Endodermal cell (in vitro differentiated cells): ENCODE results near the gene PACRG. TPM values are rescaled to one million over a fixed set of nuclear protein-coding genes. Genes with fewer than 3 reads are reported as not detected.

Experiments used
- DNase-seq: peaks from one replicate; pipeline ENCODE4 v3.0.0-alpha.2; 2017
- H3K27ac ChIP-seq: 2 replicates; pipeline ENCODE4 v1.5.1; 2013; ENCODE audit warnings: mild to moderate bottlenecking, low read depth, low read length, moderate library complexity
- H3K27me3 ChIP-seq: 2 replicates; pipeline ENCODE4 v1.6.1; 2013; ENCODE audit warnings: mild to moderate bottlenecking, low read length, moderate library complexity; ENCODE audit not compliant: insufficient read depth, control insufficient read depth, poor library complexity, severe bottlenecking
- H3K36me3 ChIP-seq: 2 replicates; pipeline ENCODE4 v1.7.0; 2013; ENCODE audit warnings: mild to moderate bottlenecking, low read length, moderate library complexity; ENCODE audit not compliant: control insufficient read depth, insufficient read depth
- H3K4me1 ChIP-seq: one replicate; pipeline ENCODE4 v1.7.0; 2013; ENCODE audit warnings: low read length; ENCODE audit not compliant: control insufficient read depth, insufficient read depth
- H3K4me3 ChIP-seq: 2 replicates; pipeline ENCODE4 v1.5.1; 2013; ENCODE audit warnings: mild to moderate bottlenecking, low read length, moderate library complexity
- H3K9ac ChIP-seq: 2 replicates; pipeline ENCODE4 v1.6.1; 2013; ENCODE audit warnings: mild to moderate bottlenecking, low read length, moderate library complexity; ENCODE audit not compliant: poor library complexity, severe bottlenecking; ENCODE audit errors: extremely low read depth
- H3K9me3 ChIP-seq: 2 replicates; pipeline ENCODE4 v1.6.1; 2013; ENCODE audit warnings: mild to moderate bottlenecking, low read length, moderate library complexity; ENCODE audit not compliant: control insufficient read depth
- H3K27ac Mint-ChIP-seq: 2 replicates; pipeline ENCODE4 v1.8.0; 2020; ENCODE audit warnings: mixed read lengths
- H3K27me3 Mint-ChIP-seq: 2 replicates; pipeline ENCODE4 v1.8.0; 2021; ENCODE audit warnings: mild to moderate bottlenecking, mixed read lengths; ENCODE audit not compliant: insufficient read depth
- H3K36me3 Mint-ChIP-seq: 2 replicates; pipeline ENCODE4 v1.8.0; 2020; ENCODE audit warnings: low read depth, mixed read lengths
- H3K4me1 Mint-ChIP-seq: 2 replicates; pipeline ENCODE4 v1.8.0; 2020; ENCODE audit warnings: mixed read lengths
- H3K4me3 Mint-ChIP-seq: 2 replicates; pipeline ENCODE4 v1.8.0; 2020; ENCODE audit warnings: mild to moderate bottlenecking, moderate library complexity, mixed read lengths
- H3K9me3 Mint-ChIP-seq: 2 replicates; pipeline ENCODE4 v1.8.0; 2020; ENCODE audit warnings: mild to moderate bottlenecking, mixed read lengths
- CTCF ChIP-seq: fragments of 200-600 bp; sonication (generic); conservative IDR thresholded peaks from 2 replicates; pipeline ENCODE4 v1.5.0; 2021; ENCODE audit warnings: antibody characterized with exemption, mild to moderate bottlenecking
- WGBS, 2 experiments: methylation state at CpG; one replicate each; pipeline versions ENCODE4 v1.1.5 to v1.1.7; 2013; ENCODE audit warnings: missing lambda C conversion rate in 2 of 2, mixed read lengths in 1 of 2; ENCODE audit not compliant: insufficient coverage in 1 of 2, insufficient read length in 1 of 2; 5-methylcytosine and 5-hydroxymethylcytosine counted together
- total RNA-seq, 2 donors: library from RNA; stranded (reverse); fragmentation: NEBNext Ultra II Directional in 1 of 2; extraction: Animal tissue kit (Norgen Biotek cat#: 25700) in 1 of 2; gene quantifications; 2 replicates in 1 of 2; 3 replicates in 1 of 2; pipeline ENCODE4 v1.2.1, GENCODE V29; 2021

The PACRG gene
- total RNA-seq, 2 donors from 2014 or later = 0.42 to 0.44 TPM

DNA sequence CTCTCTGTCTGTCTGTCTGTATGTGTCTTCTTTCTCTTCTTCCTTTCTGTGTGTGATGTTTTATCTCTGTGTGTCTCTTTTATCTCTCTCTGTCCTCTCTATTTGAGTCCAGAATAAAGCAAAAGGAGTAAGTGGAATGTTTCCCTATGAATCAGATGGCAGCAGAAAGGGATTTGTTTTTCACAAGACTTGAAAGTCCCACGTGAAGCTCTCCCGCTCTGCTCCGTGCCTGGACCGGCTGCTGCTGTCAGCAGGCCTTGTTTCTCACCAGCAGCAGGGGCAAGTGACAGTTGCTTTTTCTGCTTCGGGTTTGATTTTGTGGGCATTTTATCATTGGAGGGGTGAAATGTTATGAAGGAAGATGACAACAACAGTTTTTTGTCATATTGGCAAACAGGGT is 212.7 kb downstream of the PACRG start:
- no peak for DNase-seq
- Mint-ChIP-seq H3K27ac (no peak overlapping the region), H3K9me3 (peaks cover 7% of the 10 kb centered on the region), H3K4me3 (no peak overlapping the region), H3K4me1 (no peaks in the 10 kb centered on the region), H3K27me3 (no peaks in the 10 kb centered on the region), H3K36me3 (no peaks in the 10 kb centered on the region)
- no peak for TF ChIP-seq CTCF
- 85 to 90% methylated on average over 4 to 5 of the region's 5 CpGs for WGBS, 2 experiments
- Histone ChIP-seq H3K27ac (no peak overlapping the region), H3K36me3 (no peaks in the 10 kb centered on the region), H3K4me3 (no peak overlapping the region), H3K27me3 (no peaks in the 10 kb centered on the region), H3K4me1 (no peaks in the 10 kb centered on the region), H3K9me3 (no peaks in the 10 kb centered on the region), H3K9ac (no peak overlapping the region)

GRCh38 chr6:162941128-162941527 is 213.4 kb downstream of the PACRG start:
- Mint-ChIP-seq H3K4me1 (no peaks in the 10 kb centered on the region), H3K27me3 (no peaks in the 10 kb centered on the region), H3K9me3 (no peaks in the 10 kb centered on the region), H3K4me3 (no peak overlapping the region), H3K36me3 (no peaks in the 10 kb centered on the region), H3K27ac (no peak overlapping the region)
- no peaks in the 10 kb centered on the region for H3K27me3 ChIP-seq
- no peaks in the 10 kb centered on the region for H3K4me1 ChIP-seq
- H3K9me3 ChIP-seq = no peaks in the 10 kb centered on the region
- no peak for DNase-seq
- no peak for TF ChIP-seq CTCF
- H3K9ac ChIP-seq = no peak overlapping the region
- no peak overlapping the region for H3K4me3 ChIP-seq
- WGBS, 2 experiments = 69 to 85% methylated on average over 7 to 8 of the region's 8 CpGs
- H3K27ac ChIP-seq = peak overlapping the region; percentile 16
- H3K36me3 ChIP-seq = no peaks in the 10 kb centered on the region

GRCh38 chr6:162942866-162943265 is 215.1 kb downstream of the PACRG start:
- Mint-ChIP-seq H3K4me3 (no peak overlapping the region), H3K27ac (no peak overlapping the region), H3K27me3 (no peaks in the 10 kb centered on the region)

More at GRCh38 chr6:162942866-162943265, 215.1 kb downstream of the PACRG start:
- no peak for TF ChIP-seq CTCF
- no peaks in the 10 kb centered on the region for H3K4me1 Mint-ChIP-seq
- Histone ChIP-seq H3K9me3 (no peaks in the 10 kb centered on the region), H3K9ac (no peak overlapping the region), H3K4me1 (no peaks in the 10 kb centered on the region), H3K4me3 (no peak overlapping the region), H3K27me3 (no peaks in the 10 kb centered on the region), H3K36me3 (no peaks in the 10 kb centered on the region), H3K27ac (no peak overlapping the region)
- 96 to 100% methylated on average over 2 of the region's 2 CpGs for WGBS, 2 experiments
- no peaks in the 10 kb centered on the region for H3K36me3 Mint-ChIP-seq
- H3K9me3 Mint-ChIP-seq = no peaks in the 10 kb centered on the region
- no peak for DNase-seq
